Activated B cell treated with CpG ODN at 0.5 μM for 24 hours (primary cell): ENCODE measurements around the gene ADAMTSL2. TPM values are rescaled to one million over a fixed set of nuclear protein-coding genes. Genes with fewer than 3 reads are reported as not detected.

Experiments used
- ATAC-seq: fragments of 200-7000 bp; cut with Tn5 transposase; one replicate; pipeline ENCODE4 v1.10.0; 2021; ENCODE audit warnings: low read depth, mild to moderate bottlenecking, moderate library complexity
- CTCF ChIA-PET: fragments of 350-600 bp; sonication (Branson Sonifier 250); formaldehyde crosslinking; loops from one replicate; lab custom pipeline; 2021; ENCODE audit warnings: antibody characterized with exemption; lab: Charles Lee
- POLR2A ChIA-PET: fragments of 350-600 bp; sonication (Branson Sonifier 250); formaldehyde crosslinking; loops from one replicate; lab custom pipeline; 2021; ENCODE audit warnings: antibody characterized with exemption; lab: Charles Lee
- DNase-seq: peaks from one replicate; pipeline ENCODE4 v3.0.0; 2022
- H3K27ac Mint-ChIP-seq: one replicate; pipeline ENCODE4 v1.8.0; 2020; ENCODE audit warnings: mixed read lengths
- H3K27me3 Mint-ChIP-seq: one replicate; pipeline ENCODE4 v1.8.0; 2021; ENCODE audit warnings: mixed read lengths
- H3K36me3 Mint-ChIP-seq: one replicate; pipeline ENCODE4 v1.8.0; 2021; ENCODE audit warnings: low read depth, mixed read lengths
- H3K4me1 Mint-ChIP-seq: one replicate; pipeline ENCODE4 v1.8.0; 2021; ENCODE audit warnings: mixed read lengths
- H3K4me3 Mint-ChIP-seq: one replicate; pipeline ENCODE4 v1.8.0; 2020; ENCODE audit warnings: mild to moderate bottlenecking, mixed read lengths
- H3K9me3 Mint-ChIP-seq: one replicate; pipeline ENCODE4 v1.8.0; 2020; ENCODE audit warnings: mixed read lengths
- intact Hi-C: fragments of 100-400 bp; cut with micrococcal nuclease; formaldehyde crosslinking; loops from one replicate; pipeline ENCODE4 v1.15.1; 2024
- total RNA-seq: library from RNA; stranded (reverse); gene quantifications from 2 replicates; pipeline ENCODE4 v1.2.3, GENCODE V29; 2022
- TF ChIP-seq, protein P1 (sequence below): fragments of 200-600 bp; IDR thresholded peaks from one replicate; pipeline ENCODE4 v1.8.0; 2022; ENCODE audit warnings: antibody characterized with exemption, mild to moderate bottlenecking

The ADAMTSL2 gene
- total RNA-seq, result not detected in 2 replicates

DNA sequence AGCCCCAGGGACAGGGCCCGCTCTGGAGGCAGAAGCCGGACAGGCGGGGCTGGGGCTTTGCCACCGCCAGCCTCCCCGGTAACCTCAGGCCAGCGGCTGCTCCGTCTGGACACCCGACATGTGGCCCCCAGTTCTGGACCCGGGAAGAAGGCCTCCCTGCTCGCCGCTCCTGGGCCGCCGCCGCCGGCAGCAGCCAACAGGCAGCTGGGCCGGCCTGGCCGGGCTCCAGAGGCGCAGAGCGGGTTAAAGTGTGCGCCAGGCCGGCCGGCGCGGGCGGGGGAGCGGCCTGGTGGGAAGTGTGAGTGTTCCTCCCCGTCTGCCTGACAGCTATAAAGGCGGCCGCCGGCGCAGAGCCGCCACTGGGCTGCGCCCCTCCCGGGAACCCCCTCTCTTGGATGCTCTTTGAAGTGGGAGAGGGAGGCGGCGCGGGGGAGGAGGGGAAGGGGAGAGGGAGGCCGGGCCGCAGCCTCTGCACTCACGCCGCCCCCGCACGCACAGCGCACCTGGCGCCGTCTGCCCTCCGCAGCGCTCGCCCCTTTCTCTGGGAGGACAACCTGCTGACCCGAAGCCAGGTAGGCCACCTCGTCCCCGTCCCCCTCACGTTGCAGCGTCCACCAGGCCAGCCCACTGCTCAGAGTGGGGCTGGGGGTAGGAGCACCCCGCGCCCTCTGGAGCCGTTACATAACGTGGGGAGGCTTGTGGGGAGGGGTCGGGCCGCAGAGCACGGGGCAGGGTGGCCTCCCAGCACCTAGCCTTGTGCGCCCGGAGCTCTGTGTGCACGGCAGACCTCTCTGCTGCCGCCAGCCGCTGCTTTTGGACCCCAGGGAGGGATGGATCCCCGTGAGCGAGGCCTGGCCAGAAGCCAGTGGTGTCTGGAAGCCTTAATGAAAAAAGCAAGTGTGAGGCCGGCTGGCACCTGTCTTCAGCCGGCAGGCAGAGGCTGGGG is at the start of gene ADAMTSL2:
Gene ADAMTSL2, plus strand, starts transcription at position 359 of the 946 bp plus-strand sequence. CDS start 2,009 bp downstream, outside the sequence.
- H3K27ac Mint-ChIP-seq, result no peak within 1 kb of the TSS
- ChIA-PET CTCF (interaction anchor here (2.3 to 2.5 kb wide), 2 partner anchors 193 to 460 kb away, joined by 8 to 10 read pairs; no protein-coding TSS in a partner anchor), POLR2A (no interaction called here)
- ATAC-seq, result no peak
- intact Hi-C loops, result no loop called here
- no peak within 1 kb of the TSS for H3K4me3 Mint-ChIP-seq
- H3K36me3 Mint-ChIP-seq, result no peaks in the 10 kb centered on the region
- H3K9me3 Mint-ChIP-seq, result no peaks in the 10 kb centered on the region
- TF ChIP-seq, protein P1, sequence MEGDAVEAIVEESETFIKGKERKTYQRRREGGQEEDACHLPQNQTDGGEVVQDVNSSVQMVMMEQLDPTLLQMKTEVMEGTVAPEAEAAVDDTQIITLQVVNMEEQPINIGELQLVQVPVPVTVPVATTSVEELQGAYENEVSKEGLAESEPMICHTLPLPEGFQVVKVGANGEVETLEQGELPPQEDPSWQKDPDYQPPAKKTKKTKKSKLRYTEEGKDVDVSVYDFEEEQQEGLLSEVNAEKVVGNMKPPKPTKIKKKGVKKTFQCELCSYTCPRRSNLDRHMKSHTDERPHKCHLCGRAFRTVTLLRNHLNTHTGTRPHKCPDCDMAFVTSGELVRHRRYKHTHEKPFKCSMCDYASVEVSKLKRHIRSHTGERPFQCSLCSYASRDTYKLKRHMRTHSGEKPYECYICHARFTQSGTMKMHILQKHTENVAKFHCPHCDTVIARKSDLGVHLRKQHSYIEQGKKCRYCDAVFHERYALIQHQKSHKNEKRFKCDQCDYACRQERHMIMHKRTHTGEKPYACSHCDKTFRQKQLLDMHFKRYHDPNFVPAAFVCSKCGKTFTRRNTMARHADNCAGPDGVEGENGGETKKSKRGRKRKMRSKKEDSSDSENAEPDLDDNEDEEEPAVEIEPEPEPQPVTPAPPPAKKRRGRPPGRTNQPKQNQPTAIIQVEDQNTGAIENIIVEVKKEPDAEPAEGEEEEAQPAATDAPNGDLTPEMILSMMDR, result no peak
- DNase-seq, result no peak
- peaks cover 16% of the 10 kb centered on the region for H3K4me1 Mint-ChIP-seq
- H3K27me3 Mint-ChIP-seq, result peaks cover 38% of the 10 kb centered on the region

DNA sequence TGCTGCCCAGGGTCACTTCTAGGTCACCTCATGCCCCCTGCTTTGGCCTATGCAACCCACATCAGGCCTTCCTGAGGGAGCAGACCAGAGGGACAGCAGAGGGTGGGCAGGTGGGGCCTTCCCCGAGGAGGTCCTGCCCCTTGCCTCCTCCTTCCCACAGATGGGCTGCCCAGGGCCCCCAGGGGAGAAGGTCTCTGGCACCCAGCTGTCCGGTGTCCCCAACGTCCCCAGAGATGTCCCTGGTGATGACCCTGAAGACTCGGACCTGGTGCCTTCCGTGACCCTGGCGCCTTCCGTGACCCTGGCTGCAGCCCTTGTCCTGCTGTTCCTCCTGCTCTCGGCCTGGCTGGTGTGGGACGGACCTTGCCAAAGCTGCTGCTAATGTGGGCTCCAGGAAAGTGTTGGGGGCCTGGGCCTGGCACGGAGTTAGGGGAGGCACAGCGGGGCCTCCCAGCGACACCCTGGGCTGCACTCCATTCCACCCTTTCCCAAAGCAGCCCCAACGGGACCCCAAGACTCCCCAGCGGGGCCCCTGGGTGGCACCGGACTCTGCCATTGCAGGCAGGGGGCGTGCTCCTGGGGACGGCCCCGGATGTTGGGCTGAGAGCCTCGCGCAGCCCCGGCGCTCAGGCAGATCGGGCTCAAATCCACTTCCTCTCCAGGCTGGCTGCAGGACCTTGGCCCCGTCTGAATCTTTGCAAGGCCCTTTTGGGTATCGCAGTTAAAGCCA is 48.8 kb upstream of the ADAMTSL2 start:
- no peaks in the 10 kb centered on the region for H3K36me3 Mint-ChIP-seq
- peak; percentile 67 for ATAC-seq
- DNase-seq, result no peak
- CTCF ChIA-PET, result interaction anchor here (0.6 to 6.4 kb wide), 7 partner anchors 11 to 954 kb away, joined by 3 to 54 read pairs (median 4); no protein-coding TSS in a partner anchor
- H3K9me3 Mint-ChIP-seq, result no peaks in the 10 kb centered on the region
- H3K4me1 Mint-ChIP-seq, result peaks cover 5% of the 10 kb centered on the region
- TF ChIP-seq, protein P1, result no peak
- POLR2A ChIA-PET, result interaction anchor here (1.2 kb wide), 1 partner anchor 299 kb away, joined by 3 read pairs; no protein-coding TSS in a partner anchor
- intact Hi-C loops, result loop anchor here (1.0 to 5.0 kb wide), 7 partner anchors 78 to 513 kb away; partner anchors contain the start of genes MED22 and RPL7A
- peaks cover 1% of the 10 kb centered on the region for H3K27me3 Mint-ChIP-seq
- no peak overlapping the region for H3K27ac Mint-ChIP-seq
- peak overlapping the region; percentile 56 for H3K4me3 Mint-ChIP-seq

DNA sequence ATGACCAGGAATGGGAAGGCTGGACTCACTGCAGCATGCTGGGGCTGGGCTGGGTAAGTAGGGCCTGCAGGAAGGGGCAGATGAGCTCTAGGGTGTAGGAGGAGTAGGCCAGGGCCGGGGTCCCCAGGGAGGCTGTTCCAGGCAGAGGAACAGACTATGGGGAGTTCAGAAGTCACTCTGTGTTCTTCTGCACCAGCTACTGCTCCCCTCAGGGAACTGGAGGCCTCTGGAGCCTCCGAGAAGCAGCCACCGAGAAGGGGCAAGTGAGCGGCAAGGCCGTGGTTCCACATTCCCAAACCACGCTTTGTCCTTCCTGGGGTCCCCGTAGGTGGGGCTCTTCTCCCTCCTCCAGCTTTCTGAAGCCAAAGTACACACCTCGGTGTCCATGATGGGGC is 47.2 kb upstream of the ADAMTSL2 start:
- intact Hi-C loops, result loop anchor here (2.0 to 5.0 kb wide), 4 partner anchors 249 to 515 kb away; no protein-coding TSS in a partner anchor
- H3K4me1 Mint-ChIP-seq, result peaks cover 5% of the 10 kb centered on the region
- TF ChIP-seq, protein P1, result no peak
- ChIA-PET POLR2A (interaction anchor here (1.1 kb wide), 2 partner anchors 139 to 301 kb away, joined by 3 read pairs; partner anchors contain the start of genes MED22 and RPL7A), CTCF (interaction anchor here (1.2 to 6.4 kb wide), 5 partner anchors 71 to 465 kb away, joined by 3 to 54 read pairs (median 4); no protein-coding TSS in a partner anchor)
- H3K9me3 Mint-ChIP-seq, result no peaks in the 10 kb centered on the region
- H3K27me3 Mint-ChIP-seq, result peaks cover 1% of the 10 kb centered on the region
- ATAC-seq (no peak), DNase-seq (no peak)
- no peak overlapping the region for H3K4me3 Mint-ChIP-seq
- H3K36me3 Mint-ChIP-seq, result no peaks in the 10 kb centered on the region
- no peak overlapping the region for H3K27ac Mint-ChIP-seq

DNA sequence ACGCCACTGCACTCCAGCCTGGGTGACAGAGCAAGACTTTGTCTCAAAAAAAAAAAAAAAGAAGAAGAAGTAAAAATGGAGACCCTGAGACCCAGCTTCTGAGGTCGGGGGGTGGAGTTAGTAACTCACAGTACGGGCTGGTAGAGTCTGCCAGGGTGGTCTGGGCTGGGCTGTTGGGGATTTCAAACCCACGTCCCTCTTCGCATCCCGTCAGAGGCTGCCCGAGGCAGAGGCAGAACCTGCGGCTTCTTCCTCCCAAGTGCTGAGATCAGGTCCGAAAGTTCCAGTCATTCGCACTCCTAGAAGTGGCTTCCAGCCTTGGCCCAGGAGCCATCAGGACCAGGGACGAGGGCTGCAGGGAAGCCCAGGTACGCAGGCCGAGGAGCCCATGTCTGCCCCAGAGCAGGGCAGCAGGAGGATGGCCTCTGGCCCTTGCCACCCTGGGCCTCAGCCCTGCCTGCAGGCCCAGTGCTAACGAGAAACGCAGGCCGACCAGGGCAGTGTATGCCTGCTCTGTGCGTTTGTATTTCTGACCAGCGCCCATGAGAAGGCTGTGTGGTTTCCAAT is 45.7 kb upstream of the ADAMTSL2 start:
- ChIA-PET CTCF (interaction anchor here (0.8 kb wide), 1 partner anchor 309 kb away, joined by 4 read pairs; no protein-coding TSS in a partner anchor), POLR2A (no interaction called here)
- H3K27ac Mint-ChIP-seq, result no peak overlapping the region
- no peak overlapping the region for H3K4me3 Mint-ChIP-seq
- intact Hi-C loops, result loop anchor here (5.0 kb wide), 2 partner anchors 386 to 516 kb away; no protein-coding TSS in a partner anchor
- no peaks in the 10 kb centered on the region for H3K36me3 Mint-ChIP-seq
- ATAC-seq (no peak), DNase-seq (no peak)
- TF ChIP-seq, protein P1, result no peak
- no peaks in the 10 kb centered on the region for H3K9me3 Mint-ChIP-seq
- H3K4me1 Mint-ChIP-seq, result peaks cover 5% of the 10 kb centered on the region
- peaks cover 1% of the 10 kb centered on the region for H3K27me3 Mint-ChIP-seq
